Measurements from ENCODE around the gene ME3. TPM values are rescaled to one million over a fixed set of nuclear protein-coding genes. Genes with fewer than 3 reads are reported as not detected.

ME3 gene
- total RNA-seq, 1 experiment from 2014 or later: 70.1 TPM

Other genes starting within 250 kb of the ME3 start
- 13.9 and 14.2 TPM in 2 replicates for gene PRSS23, start 127.9 kb upstream of the ME3 start, total RNA-seq (2014; rRNA removed; shearing (Covaris generic))